HG03135 (cell line): Measurements from ENCODE around the gene KARS1.

Source experiments
- ATAC-seq: cut with Tn5 transposase; IDR thresholded peaks from one replicate; pipeline ENCODE4 v1.9.1; 2021; ENCODE audit warnings: mild to moderate bottlenecking, moderate library complexity; ENCODE audit not compliant: unreplicated experiment

KARS1 gene

DNA sequence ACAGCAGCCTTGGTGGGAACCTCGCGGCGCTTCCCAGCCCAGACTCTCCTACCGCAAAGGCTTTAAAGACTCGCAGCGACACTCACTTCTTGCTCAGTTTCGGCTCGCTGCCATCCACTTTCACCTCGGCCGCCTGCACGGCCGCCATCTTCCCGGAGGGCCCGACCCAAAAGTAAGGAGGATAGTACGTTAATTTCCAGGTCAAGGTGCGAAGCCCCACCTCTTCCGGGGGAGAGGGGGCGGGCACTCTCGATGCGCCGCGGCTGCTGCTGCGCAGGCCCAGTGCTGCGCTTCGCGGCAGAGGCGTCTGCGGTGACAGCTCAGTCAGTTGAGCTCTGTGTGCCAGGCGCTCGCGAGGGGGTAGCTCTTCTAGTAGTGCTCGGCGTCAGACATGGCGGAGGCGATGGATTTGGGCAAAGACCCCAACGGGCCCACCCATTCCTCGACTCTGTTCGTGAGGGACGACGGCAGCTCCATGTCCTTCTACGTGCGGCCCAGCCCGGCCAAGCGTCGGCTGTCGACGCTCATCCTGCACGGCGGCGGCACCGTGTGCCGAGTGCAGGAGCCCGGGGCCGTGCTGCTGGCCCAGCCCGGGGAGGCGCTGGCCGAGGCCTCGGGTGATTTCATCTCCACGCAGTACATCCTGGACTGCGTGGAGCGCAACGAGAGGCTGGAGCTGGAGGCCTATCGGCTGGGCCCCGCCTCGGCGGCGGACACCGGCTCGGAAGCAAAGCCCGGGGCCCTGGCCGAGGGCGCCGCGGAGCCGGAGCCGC lies at the start of gene KARS1, which contains the start of gene TERF2IP:
Gene KARS1, minus strand, starts transcription at position 174 of the 773 bp plus-strand sequence. Its CDS starts 26 bp downstream, at position 148.
Gene TERF2IP, plus strand, starts transcription at position 282 of the 773 bp plus-strand sequence. Its CDS starts 110 bp downstream, at position 392.
- peak; percentile 85 for ATAC-seq

DNA sequence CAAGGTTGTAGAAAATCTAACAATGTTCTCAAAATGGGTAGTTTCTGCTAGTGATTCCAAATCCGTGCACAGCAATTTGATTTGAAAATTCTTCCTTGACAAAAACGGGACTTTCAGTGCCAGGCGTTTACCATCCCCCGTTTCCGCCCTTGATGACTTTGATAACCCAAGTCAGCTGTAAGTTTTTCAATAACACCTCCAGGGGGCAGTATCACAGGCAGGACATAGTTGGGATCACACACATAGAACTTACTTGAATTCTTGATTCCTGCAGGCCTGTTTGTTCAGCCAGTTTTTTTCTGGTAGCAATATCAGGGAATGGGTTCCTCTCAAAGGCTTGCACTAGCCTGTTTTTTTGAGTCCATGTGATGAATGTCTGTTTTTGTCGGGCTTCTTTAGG lies 48.2 kb upstream of the KARS1 start:
- ATAC-seq, result no peak

DNA sequence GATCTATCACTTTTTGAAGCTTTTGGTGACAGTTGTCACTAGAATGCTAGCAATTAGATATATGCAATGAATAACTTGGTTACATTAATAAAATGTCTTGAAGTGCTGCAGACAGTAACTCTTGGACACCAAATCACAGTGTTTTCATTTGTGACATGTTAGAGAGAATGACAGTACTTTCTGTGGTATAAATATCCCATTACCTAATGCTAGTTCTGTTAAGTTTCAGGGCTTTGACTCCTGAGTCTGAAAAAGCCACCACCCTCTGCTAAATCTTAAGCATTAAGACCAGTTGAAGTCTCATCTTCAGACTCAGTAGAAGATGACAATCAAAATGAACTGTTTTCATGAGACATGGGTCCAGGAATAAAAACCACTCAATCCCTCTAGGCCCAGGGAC lies 39.9 kb upstream of the KARS1 start:
- no peak for ATAC-seq

DNA sequence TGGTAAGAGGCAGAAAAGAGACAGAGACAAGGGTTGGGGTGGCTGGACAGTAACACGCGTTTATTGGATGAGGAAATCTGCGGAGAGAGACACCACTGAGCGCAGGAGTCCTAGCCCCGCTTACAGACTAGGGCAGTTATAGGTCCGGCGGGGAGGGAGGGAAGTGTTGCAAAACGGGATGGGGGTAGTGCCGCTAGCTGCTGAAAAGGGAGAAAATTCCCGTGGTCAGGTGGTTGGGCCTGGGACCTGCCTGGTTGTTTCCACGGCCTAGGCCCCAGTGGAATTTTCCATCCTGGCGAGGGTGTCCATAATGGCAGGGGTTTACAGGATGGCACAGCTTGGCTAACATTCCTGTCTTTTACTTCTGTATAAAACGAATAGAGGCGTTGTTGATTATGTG lies 34.8 kb upstream of the KARS1 start:
- no peak for ATAC-seq

DNA sequence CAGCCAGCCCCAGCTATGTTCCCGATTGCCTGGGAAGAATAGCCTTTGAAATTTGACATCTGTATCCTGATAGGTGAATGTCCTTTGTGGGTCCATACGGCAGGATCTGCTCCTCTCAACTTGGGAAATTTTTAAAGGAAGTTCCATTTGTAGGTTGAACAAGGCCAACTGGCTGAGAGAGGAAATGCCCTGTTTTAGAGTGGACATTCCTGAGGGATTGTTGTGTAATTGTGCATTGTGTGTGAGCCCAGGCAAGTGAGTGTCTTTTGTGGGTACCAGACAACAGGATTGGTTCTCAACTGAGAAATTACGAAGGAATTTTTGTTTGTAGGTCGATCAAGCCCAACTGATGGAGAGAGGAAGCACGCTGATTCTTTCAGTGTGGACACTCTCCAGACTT lies 31.9 kb upstream of the KARS1 start:
- no peak for ATAC-seq

DNA sequence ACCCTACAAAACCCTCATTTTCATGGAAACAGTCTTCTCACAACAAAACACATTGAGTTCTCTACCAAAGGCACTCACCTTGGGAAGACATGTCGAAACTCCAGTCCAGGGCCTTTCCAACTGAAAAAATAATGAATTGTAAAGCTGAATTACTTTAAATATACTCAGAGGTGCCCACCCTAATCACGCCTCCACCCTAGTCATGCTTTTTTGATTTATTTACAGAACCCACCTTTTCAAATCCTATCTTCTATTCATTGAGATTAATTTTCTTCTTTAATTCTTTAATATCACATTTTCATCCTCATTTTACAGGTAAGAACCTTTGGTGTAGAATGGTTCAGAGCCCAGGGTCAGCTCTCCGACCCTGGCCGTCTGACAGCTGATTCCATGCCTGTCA lies 29.4 kb upstream of the KARS1 start, which contains the start of gene CPHXL2:
Gene CPHXL2, minus strand, starts transcription at position 101 of the 400 bp plus-strand sequence. Its CDS starts 10 bp downstream, at position 91.
- ATAC-seq, result no peak

DNA sequence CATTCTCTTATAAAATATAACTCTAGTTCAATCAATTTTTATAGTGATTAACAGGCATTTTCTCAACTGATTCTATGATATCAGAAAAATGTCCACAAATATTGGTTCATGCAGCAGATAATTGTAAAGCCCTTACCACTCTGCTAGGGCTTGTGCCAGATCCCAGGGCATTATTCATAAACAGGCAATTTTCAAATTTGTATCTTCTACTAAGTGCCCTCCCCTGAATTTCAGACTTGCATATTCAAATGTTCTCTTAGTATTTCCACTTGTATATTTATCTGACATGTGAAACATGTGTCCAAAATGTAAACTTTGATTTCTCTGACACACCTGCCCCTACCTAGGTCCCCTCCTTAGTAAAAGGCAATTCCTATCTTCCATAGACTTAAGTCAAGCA lies 20.0 kb upstream of the KARS1 start:
- no peak for ATAC-seq

DNA sequence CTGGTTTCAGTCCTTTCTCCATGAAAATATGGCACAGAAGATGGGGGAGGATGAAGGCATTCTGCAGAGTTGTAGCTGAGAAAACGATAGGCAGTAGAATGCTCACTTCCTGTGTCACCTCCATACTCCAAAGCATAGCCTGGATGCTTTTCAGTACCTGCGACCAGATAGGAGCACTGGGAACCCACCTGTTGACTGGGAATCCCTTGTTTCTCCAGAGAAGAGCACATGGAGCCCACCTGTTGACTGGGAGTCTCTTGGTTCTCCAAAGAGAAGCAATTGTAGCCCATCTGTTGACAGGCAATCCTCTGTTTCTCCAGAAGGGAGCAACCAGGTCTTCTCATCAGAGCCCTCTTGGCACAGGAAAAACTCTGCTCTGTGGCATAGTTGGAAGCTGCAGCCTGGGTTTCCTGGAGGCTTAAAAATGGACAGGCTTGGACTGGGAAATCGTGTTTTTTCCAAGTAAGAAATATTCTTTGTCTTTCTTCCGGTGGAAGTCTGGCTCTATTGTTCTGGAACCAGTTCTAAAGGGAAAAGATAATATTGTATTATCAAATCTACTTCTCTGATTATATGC lies 13.3 kb upstream of the KARS1 start:
- ATAC-seq, result no peak

DNA sequence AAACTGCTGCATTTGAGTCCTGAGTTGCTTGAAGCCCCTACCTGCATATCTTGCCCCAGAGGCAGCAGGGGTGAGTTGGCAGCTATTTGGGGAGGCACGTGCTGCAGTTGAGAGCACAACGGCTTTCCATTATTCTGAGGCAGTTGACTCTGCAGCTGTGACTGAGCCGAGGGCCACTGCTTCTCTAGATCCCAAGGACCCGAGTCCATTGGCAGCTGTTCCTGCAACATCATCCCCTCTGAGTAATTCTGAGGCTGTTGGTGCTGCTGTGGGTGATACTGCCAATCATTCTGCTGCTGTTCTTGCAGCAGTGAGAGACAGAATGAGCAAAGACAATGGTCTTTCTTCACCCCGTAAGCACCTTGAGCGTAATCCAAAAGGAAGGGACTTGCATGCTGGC lies 12.9 kb upstream of the KARS1 start:
- ATAC-seq, result no peak

DNA sequence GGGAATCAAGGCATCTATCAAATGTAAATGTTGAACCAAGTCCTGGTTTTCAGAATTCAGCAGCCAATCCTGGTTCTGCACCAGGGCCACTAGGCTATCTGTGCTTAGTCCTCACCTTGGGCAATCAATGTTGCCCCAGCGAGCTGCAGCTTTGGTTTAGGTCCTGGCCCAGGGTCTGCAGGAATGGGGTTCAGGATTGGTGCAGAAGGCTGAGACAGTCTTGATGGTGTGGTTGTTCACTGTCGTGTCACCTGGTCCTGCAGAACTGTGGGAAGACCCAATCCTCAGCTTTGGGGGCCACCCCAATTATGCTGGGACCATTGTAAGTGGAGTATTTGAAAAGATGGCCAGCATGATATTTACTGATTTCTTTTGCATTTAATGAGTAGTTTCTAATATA lies 10.7 kb upstream of the KARS1 start:
- no peak for ATAC-seq

DNA sequence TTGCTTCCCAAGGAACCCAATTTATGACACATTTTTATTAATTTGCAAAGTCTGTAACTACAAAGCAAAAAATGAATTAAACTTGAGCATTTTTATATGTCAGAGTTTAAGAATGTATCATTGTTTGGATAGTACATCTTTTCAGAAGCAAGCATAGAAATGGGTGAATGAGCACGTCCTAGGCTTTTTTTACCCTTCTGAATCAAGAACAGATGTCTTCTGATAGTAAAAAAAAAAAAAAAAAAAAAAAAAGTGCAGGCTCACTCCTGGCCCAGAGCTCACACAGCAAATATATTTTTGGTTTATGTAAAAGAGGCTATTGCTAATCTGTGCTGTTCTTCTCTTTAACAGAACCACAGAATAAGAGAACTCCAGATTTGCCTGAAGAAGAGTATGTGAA lies 6.5 kb upstream of the KARS1 start:
- ATAC-seq, result no peak

DNA sequence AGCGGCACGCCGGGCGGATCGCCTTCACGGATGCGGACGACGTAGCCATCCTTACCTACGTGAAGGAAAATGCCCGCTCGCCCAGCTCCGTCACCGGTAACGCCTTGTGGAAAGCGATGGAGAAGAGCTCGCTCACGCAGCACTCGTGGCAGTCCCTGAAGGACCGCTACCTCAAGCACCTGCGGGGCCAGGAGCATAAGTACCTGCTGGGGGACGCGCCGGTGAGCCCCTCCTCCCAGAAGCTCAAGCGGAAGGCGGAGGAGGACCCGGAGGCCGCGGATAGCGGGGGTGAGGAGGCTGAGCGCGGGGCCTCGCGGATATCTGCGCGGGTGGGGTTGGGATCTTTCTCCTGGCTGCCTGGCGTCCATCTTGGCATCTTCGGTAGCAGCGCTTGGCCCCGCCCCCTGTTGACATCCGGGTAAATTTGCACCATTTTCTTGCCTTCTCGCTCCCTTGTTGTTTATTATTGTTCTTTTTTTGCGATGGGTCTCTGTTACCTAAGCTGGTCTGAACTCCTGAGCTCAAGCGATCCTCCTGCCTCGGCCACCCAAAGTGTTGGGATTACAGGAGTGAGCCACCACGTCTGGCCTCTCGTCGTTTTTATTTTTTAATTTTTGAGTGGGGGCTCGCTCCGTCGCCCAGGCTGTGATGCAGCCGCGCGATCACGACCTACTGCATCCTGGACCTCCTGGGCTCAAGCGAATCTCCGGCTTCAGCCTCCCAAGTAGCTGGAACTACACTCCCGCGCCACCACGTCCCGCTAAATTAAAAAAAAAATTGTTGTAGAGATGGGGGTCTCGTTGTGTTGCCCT lies 1.0 kb upstream of the KARS1 start:
- peak; percentile 39 for ATAC-seq

DNA sequence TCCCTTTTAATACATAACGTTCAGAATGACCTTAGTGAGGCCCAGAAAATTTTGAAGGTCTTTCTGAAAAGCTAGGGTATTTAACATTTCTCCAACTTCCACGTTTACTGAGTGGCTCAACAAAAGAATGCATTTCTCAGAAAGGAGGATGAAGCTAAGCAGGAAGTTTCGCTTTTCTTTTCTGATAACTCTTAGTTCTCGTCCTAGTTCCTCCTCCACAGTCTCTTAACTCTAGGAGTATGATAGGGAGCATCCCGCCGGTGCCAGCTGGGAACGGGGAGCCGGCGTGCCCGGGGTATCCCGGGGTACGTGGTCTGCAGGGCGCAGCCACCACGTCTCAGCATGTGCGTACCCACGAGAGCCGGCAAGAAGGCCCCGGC lies 363 bp downstream of the KARS1 start:
- ATAC-seq, result peak; percentile 19

DNA sequence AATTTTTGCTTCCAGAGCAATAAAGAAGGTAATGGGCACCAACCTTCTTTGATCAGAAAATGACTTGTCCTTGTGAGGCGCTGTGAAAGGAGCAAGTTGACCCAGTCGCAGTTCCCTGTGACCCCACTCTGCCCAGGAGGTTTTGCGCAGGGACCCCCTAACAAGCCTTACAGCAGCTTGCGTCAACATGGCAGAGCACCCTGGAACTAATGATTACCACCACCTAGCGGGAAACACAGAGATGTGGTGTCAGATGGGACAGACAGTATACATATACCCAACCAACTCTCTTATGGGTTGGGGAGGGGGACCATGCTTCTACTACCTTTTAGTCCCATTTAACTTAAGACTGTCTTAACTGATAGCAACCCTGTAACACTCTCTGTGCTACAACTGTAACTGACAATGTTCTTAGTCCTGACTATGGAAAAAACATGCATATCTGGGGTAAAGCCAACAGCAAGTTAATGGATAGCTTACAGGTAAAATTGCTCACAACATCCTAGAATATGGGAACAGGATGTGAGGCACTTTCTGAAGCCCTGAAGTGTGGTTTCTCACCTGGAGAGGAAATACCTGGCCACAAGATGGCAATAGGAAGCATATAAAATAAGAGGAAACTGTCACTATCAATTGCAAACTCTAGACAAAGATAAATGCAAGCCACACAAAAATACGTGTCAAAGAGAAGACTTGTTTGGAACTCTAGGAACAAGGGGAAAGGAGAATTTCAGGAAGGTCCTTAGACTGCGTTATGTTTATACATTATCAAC lies 3.0 kb downstream of the KARS1 start:
- no peak for ATAC-seq

DNA sequence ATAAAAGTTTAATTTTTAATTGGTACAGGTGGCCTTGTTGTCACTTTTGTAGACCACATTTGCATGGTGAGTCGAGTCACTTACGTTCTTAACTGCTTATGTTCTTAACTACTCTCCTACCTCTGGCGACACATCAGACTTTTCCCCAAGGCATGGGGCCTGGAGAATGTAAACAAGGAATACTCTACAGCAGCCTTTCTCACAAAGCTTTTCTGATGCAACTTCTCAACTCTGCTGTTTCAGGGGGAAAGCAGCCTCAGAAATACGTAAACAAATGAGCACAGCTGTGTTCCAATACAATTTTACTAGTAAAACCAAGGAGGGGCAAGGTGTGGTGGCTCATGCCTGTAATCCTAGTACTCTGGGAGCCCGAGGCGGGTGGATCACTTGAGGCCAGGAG lies 6.9 kb downstream of the KARS1 start:
- ATAC-seq, result no peak

DNA sequence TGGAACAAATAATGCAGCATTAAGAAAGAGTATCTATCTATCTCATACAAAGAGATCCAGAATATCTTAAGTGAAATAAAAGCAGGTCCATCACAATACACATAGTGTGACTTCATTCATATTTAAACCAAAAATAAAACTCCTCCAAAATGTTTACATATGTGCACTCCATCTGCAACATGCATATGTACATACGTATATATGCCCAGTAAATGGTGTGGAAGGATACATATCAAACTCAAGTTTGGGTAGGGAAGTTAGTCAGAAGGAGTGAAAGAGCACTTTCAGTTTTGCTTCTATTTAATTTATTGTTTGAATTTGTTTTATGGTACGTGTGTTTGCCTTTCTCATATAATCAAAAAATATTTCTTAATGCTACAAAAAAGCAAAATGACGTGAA lies 12.4 kb downstream of the KARS1 start:
- ATAC-seq, result no peak

DNA sequence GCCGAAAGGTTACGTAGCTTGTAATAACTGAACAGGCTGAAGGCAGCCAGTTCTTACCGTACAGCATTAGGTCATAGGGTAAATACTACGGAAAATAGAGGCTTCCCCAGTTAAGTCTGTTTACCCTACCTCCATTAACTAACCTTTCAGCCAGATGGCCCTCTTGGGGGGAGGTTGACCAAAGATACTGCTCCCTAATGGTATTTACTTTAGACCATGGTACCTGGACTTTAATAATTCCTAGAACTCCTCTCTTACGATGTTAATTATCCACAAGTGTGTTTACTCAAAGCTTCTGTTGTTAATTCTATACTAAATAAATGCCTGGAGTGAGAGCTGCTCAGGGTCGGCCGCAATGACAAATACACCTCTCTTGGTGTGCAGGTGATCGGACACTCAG lies 14.6 kb downstream of the KARS1 start:
- no peak for ATAC-seq

DNA sequence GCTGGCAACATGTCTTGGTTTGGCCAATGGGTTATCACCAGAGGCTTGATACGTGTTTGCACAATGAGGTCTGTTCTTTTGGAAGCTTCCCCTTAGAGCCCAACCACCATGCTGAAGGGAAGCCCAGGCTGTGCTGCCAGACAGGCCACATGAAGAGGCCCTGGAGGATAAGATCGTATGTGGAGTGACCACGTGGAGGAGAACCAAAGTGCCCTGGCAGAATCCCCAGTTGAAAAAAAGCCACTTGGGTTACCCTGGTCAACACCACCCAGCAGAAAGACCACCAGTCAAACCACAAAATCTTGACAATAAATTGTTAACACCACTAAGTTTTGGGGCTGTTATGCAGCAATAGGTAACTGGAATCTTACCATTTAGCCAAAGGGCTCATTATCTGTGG lies 17.4 kb downstream of the KARS1 start:
- ATAC-seq, result no peak

DNA sequence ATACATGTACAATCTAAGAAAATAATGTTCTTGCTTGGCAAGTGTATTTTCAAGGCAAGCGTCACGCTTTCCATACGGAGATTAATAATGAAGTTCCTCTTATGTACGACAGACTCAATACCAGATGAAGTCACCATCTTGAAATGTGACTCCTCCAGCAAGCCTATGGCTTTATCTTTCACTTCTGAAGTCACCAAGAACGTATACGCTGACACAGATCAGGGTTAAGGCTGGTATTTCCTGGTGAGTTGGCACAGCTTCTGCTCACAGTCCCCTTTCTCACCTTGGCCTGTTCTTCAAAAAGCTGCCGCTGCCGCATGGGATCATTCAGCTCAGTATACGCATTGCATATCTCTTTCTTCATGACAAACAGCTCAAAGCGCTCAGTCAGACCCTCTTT lies 18.3 kb downstream of the KARS1 start:
- ATAC-seq, result no peak

DNA sequence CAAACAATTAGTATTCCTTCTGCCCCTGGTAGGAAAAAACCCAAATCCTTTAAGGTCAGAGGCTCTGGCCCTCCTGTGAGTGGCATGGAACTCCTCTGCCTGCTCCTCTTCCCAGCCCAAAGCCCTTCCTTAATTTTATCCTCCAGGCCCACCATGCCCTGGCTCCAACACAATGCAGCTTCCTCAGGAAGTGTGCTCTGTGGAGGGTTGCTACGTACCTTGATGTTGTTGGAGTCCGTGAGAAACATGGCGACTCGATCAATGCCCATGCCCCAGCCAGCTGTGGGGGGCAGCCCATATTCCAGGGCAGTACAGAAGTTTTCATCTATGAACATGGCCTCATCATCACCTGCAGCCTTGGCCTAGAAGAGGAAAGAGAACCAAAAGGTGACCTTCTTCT lies 19.1 kb downstream of the KARS1 start:
- ATAC-seq, result no peak

DNA sequence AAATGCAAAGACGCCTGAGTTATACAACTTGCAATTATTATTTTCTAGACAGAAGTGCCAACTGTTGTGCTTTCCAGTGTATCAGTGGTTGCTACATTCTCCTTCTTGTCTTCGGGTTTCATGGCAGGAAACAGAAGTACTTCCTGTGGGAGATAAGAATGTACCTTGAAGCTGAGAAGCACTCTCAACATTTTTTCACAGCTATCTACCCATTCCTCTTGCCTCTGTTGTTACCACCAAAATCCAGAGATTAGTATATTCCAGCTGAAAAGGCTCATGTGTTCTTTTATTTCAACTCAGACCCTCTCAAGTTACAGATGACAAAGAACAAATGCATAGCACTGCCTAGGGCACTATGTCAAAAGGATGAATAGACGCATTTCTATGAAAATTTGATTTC lies 19.6 kb downstream of the KARS1 start:
- no peak for ATAC-seq
